ENCODE results near the gene GP1BB.

GP1BB gene

DNA sequence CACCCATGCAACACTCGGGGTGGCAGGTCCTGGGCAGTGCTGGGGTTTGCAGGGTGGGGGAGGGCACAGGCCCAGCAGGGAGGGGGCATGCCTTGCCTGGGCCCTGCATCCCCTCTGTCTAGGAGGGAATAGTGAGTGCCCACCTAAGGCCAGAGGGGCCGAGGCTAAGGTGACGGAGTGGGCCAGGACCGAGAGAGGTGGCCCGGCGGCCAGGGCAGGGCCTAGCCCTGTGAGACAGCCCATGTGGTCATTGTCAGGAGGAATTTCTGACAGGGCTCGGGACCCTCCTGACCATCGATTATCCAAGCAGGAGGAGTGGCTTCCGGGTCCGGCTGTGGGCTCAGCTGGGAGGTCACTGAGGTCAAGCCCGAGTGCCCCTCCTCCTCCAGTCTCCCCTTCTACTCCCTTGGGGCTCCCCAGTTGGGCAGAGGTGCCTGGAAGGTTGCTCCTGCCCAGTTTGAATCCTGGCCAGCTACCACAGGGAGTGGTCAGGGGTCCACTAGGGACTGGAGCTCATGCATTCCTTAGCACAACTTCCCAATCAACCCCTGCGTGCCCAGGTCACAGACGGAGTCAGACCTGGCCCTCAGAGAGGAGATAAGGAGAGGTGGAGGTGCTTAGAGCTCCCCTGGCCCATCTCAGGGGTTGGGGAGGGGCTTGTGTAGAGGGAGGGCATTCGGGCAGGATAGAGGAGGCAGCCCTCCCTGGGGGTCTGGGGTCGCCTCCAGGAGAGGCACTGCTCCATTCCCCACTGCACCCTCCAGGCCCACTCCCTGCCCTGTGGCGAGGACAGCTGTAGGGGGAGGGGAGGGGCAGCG, 14.7 kb downstream of the GP1BB start:
- no peaks in the 10 kb centered on the region for H3K36me3 ChIP-seq (ENCODE audit: insufficient read depth, low read length)
- no peak overlapping the region for H3K9ac ChIP-seq (ENCODE audit: low read depth, low read length, poor library complexity, severe bottlenecking)
- H3K27me3 ChIP-seq (ENCODE audit: insufficient read depth, low read length, poor library complexity, severe bottlenecking): no peaks in the 10 kb centered on the region

DNA sequence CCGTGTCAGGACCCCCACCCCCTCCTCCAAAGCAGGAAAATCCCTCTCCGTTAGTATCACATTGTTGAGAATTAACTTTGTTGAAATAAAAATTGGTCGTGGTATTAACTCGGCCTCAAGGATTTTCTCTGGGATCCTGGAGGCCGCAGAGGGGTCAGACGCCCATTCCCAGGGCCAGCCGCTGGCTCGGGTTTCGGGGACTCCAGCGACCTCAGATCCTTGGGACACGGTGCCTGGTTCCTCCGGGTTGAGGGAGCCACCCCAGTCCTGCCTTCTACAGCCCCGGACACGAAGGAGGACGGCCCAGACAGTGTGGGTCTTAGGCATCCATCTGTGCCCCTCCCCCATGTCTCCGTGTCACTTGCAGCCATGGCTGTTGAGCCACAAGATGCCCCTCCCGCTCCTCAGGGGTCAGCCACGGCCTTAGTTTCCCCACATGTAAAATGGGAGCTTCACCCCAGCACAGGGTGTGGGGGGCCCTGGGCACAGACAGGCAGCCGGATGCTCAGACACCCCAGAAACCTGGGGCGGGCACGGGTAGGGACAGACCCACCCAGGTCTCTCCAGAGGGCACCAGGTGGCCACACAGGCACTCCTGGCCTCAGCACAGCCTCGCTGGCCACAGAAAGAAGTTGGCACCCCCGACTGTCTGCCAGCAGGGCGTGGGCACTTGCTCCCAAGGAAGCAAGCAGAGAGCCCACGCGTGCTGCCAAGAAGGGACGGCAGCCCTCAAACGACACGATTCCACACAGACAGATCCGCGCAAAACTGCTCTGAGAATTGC, 15.5 kb downstream of the GP1BB start:
- H3K4me3 ChIP-seq (ENCODE audit: low read length, poor library complexity, severe bottlenecking): no peak overlapping the region
- H3K4me2 ChIP-seq (ENCODE audit: low read depth, low read length, poor library complexity, severe bottlenecking): no peak overlapping the region
- no peaks in the 10 kb centered on the region for H3K9me3 ChIP-seq (ENCODE audit: insufficient read depth, low read depth, low read length)
- H3K9ac ChIP-seq (ENCODE audit: low read depth, low read length, poor library complexity, severe bottlenecking): no peak overlapping the region
- H3F3A ChIP-seq (ENCODE audit: low read depth): no peaks in the 10 kb centered on the region
- no peaks in the 10 kb centered on the region for H3K36me3 ChIP-seq (ENCODE audit: insufficient read depth, low read length)
- no peaks in the 10 kb centered on the region for H3K9me2 ChIP-seq (replicated peaks; ENCODE audit: low read depth, low read length)
- H3K27me3 ChIP-seq (ENCODE audit: insufficient read depth, low read length, poor library complexity, severe bottlenecking): no peaks in the 10 kb centered on the region
- H3K4me1 ChIP-seq (ENCODE audit: insufficient read depth, low read length, poor library complexity, severe bottlenecking): no peaks in the 10 kb centered on the region
- no peaks in the 10 kb centered on the region for H4K20me1 ChIP-seq (ENCODE audit: insufficient read depth, low read length, poor library complexity, severe bottlenecking)
- TF ChIP-seq, protein P1, sequence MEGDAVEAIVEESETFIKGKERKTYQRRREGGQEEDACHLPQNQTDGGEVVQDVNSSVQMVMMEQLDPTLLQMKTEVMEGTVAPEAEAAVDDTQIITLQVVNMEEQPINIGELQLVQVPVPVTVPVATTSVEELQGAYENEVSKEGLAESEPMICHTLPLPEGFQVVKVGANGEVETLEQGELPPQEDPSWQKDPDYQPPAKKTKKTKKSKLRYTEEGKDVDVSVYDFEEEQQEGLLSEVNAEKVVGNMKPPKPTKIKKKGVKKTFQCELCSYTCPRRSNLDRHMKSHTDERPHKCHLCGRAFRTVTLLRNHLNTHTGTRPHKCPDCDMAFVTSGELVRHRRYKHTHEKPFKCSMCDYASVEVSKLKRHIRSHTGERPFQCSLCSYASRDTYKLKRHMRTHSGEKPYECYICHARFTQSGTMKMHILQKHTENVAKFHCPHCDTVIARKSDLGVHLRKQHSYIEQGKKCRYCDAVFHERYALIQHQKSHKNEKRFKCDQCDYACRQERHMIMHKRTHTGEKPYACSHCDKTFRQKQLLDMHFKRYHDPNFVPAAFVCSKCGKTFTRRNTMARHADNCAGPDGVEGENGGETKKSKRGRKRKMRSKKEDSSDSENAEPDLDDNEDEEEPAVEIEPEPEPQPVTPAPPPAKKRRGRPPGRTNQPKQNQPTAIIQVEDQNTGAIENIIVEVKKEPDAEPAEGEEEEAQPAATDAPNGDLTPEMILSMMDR (conservative IDR thresholded peaks at IDR 0.05; ENCODE audit: low read length): no peak
- no peak for TF ChIP-seq EZH2phosphoT487 (IDR thresholded peaks at IDR 0.05; ENCODE audit: borderline replicate concordance)
- H3K79me2 ChIP-seq (ENCODE audit: insufficient read depth, low read length): no peaks in the 10 kb centered on the region
- no peak overlapping the region for H2AFZ ChIP-seq (ENCODE audit: low read length)

More for the DNA sequence above, 14.7 kb downstream of the GP1BB start:
- Histone ChIP-seq H3K4me2 (ENCODE audit: low read depth, low read length, poor library complexity, severe bottlenecking) (no peak overlapping the region), H2AFZ (ENCODE audit: low read length) (no peak overlapping the region), H3K4me3 (ENCODE audit: low read length, poor library complexity, severe bottlenecking) (no peak overlapping the region), H3F3A (ENCODE audit: low read depth) (no peaks in the 10 kb centered on the region), H3K9me2 (replicated peaks; ENCODE audit: low read depth, low read length) (no peaks in the 10 kb centered on the region), H3K4me1 (ENCODE audit: insufficient read depth, low read length, poor library complexity, severe bottlenecking) (no peaks in the 10 kb centered on the region), H4K20me1 (ENCODE audit: insufficient read depth, low read length, poor library complexity, severe bottlenecking) (no peaks in the 10 kb centered on the region), H3K9me3 (ENCODE audit: insufficient read depth, low read depth, low read length) (no peaks in the 10 kb centered on the region), H3K79me2 (ENCODE audit: insufficient read depth, low read length) (no peaks in the 10 kb centered on the region)
- TF ChIP-seq, protein P1 (conservative IDR thresholded peaks at IDR 0.05; ENCODE audit: low read length): no peak
- TF ChIP-seq EZH2phosphoT487 (IDR thresholded peaks at IDR 0.05; ENCODE audit: borderline replicate concordance): no peak

DNA sequence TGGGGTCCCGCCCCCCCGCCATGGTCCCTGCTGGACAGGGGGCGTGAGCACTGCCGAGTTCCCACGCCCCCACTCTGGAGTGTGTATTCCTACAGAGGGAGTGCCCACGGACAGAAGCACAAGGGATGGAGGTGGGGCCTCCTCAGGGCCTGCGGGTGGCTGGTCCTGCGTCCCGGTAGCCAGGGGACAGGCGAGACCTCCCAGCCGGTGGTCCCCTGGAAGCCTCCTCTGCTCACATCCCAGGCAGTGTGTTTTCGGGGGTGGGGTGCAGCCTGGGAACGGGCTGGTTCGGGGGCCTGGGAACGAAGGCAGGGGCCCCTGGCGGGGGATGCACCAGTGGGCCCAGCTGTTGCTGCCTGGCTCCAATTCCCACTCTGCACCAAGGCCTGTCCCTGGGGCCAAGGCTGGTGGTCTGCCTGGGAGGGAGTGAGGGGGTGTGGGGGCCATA, 16.1 kb downstream of the GP1BB start:
- Histone ChIP-seq H3K4me1 (ENCODE audit: insufficient read depth, low read length, poor library complexity, severe bottlenecking) (no peaks in the 10 kb centered on the region), H3K36me3 (ENCODE audit: insufficient read depth, low read length) (no peaks in the 10 kb centered on the region), H3K9me2 (replicated peaks; ENCODE audit: low read depth, low read length) (no peaks in the 10 kb centered on the region), H3K4me2 (ENCODE audit: low read depth, low read length, poor library complexity, severe bottlenecking) (no peak overlapping the region), H3K4me3 (ENCODE audit: low read length, poor library complexity, severe bottlenecking) (no peak overlapping the region), H3F3A (ENCODE audit: low read depth) (no peaks in the 10 kb centered on the region), H3K9ac (ENCODE audit: low read depth, low read length, poor library complexity, severe bottlenecking) (no peak overlapping the region), H3K27me3 (ENCODE audit: insufficient read depth, low read length, poor library complexity, severe bottlenecking) (no peaks in the 10 kb centered on the region), H3K9me3 (ENCODE audit: insufficient read depth, low read depth, low read length) (no peaks in the 10 kb centered on the region), H4K20me1 (ENCODE audit: insufficient read depth, low read length, poor library complexity, severe bottlenecking) (no peaks in the 10 kb centered on the region), H2AFZ (ENCODE audit: low read length) (no peak overlapping the region), H3K79me2 (ENCODE audit: insufficient read depth, low read length) (no peaks in the 10 kb centered on the region)
- TF ChIP-seq, protein P1 (conservative IDR thresholded peaks at IDR 0.05; ENCODE audit: low read length): no peak
- no peak for TF ChIP-seq EZH2phosphoT487 (IDR thresholded peaks at IDR 0.05; ENCODE audit: borderline replicate concordance)
